HCT116 (cell line): ENCODE measurements around the gene ASB11.

Source experiments
- CEBPB ChIP-seq: IDR thresholded peaks from 2 replicates; pipeline ENCODE4 v1.6.1; 2012; ENCODE audit warnings: low read depth
- EZH2 ChIP-seq: fragments of 200-600 bp; sonication (generic); IDR thresholded peaks from 2 replicates; pipeline ENCODE4 v1.6.1; 2017; ENCODE audit warnings: antibody characterized with exemption, mixed run types
- EZH2phosphoT487 ChIP-seq: fragments of 200-600 bp; IDR thresholded peaks from 2 replicates; pipeline ENCODE4 v1.6.1; 2018; ENCODE audit warnings: antibody characterized with exemption, borderline replicate concordance
- JUND ChIP-seq: IDR thresholded peaks from 2 replicates; pipeline ENCODE4 v1.6.1; 2012
- MAX ChIP-seq: IDR thresholded peaks from 2 replicates; pipeline ENCODE4 v1.6.1; 2012
- POLR2A ChIP-seq: IDR thresholded peaks from 2 replicates; pipeline ENCODE4 v1.7.0; 2011; ENCODE audit warnings: borderline replicate concordance; ENCODE audit not compliant: insufficient read depth, insufficient read length; ENCODE audit errors: extremely low read depth
- POLR2AphosphoS5 ChIP-seq: IDR thresholded peaks from 2 replicates; pipeline ENCODE4 v1.6.1; 2011; ENCODE audit warnings: mild to moderate bottlenecking, low read depth, low read length, moderate library complexity
- RAD21 ChIP-seq: IDR thresholded peaks from 2 replicates; pipeline ENCODE4 v1.6.1; 2012; ENCODE audit warnings: low read depth, mild to moderate bottlenecking
- REST ChIP-seq: IDR thresholded peaks from 2 replicates; pipeline ENCODE4 v1.6.1; 2012; ENCODE audit warnings: low read depth
- TCF7L2 ChIP-seq: IDR thresholded peaks from 2 replicates; pipeline ENCODE4 v1.7.0; 2011; ENCODE audit warnings: borderline replicate concordance, inconsistent platforms; ENCODE audit not compliant: insufficient read depth, insufficient read length; ENCODE audit errors: extremely low read depth
- YY1 ChIP-seq: IDR thresholded peaks from 2 replicates; pipeline ENCODE4 v1.6.1; 2011; ENCODE audit warnings: low read length, low read depth, moderate library complexity, mild to moderate bottlenecking; ENCODE audit not compliant: insufficient replicate concordance; ENCODE audit errors: extremely low read depth
- TF ChIP-seq, protein P1 (sequence below), 3 experiments: fragments of 200-600 bp in 1 of 3; sonication (generic) in 1 of 3; IDR thresholded peaks in 2 of 3; conservative IDR thresholded peaks in 1 of 3; 2 replicates each; pipeline ENCODE4 v1.5.1; 2012 to 2017; ENCODE audit warnings: low read depth in 2 of 3, low read length in 2 of 3, antibody characterized with exemption in 1 of 3, borderline replicate concordance in 1 of 3, control low read depth in 1 of 3, mild to moderate bottlenecking in 1 of 3, mixed read lengths in 1 of 3, mixed run types in 1 of 3, moderate library complexity in 1 of 3; ENCODE audit not compliant: insufficient read depth in 1 of 3
- TF ChIP-seq, protein P2 (sequence below): IDR thresholded peaks from 2 replicates; pipeline ENCODE4 v1.6.1; 2012

- no peak for TF ChIP-seq RAD21
- no peak for TF ChIP-seq EZH2
- TF ChIP-seq CEBPB, result no peak
- no peak for TF ChIP-seq EZH2phosphoT487
- TF ChIP-seq, protein P1, sequence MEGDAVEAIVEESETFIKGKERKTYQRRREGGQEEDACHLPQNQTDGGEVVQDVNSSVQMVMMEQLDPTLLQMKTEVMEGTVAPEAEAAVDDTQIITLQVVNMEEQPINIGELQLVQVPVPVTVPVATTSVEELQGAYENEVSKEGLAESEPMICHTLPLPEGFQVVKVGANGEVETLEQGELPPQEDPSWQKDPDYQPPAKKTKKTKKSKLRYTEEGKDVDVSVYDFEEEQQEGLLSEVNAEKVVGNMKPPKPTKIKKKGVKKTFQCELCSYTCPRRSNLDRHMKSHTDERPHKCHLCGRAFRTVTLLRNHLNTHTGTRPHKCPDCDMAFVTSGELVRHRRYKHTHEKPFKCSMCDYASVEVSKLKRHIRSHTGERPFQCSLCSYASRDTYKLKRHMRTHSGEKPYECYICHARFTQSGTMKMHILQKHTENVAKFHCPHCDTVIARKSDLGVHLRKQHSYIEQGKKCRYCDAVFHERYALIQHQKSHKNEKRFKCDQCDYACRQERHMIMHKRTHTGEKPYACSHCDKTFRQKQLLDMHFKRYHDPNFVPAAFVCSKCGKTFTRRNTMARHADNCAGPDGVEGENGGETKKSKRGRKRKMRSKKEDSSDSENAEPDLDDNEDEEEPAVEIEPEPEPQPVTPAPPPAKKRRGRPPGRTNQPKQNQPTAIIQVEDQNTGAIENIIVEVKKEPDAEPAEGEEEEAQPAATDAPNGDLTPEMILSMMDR (IDR thresholded peaks at IDR 0.05 in 2 of 3, conservative IDR thresholded peaks at IDR 0.05 in 1 of 3; ENCODE audit: borderline replicate concordance in 1 of 3, insufficient read depth in 1 of 3, low read depth in 2 of 3, low read length in 2 of 3), result no peak
- no peak for TF ChIP-seq POLR2AphosphoS5
- no peak for TF ChIP-seq JUND
- TF ChIP-seq, protein P2, sequence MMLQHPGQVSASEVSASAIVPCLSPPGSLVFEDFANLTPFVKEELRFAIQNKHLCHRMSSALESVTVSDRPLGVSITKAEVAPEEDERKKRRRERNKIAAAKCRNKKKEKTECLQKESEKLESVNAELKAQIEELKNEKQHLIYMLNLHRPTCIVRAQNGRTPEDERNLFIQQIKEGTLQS, result no peak
- TF ChIP-seq POLR2A, result no peak
- TF ChIP-seq YY1, result no peak
- no peak for TF ChIP-seq MAX
- no peak for TF ChIP-seq TCF7L2
- TF ChIP-seq REST, result no peak
Observed at GRCh38 chrX:15328821-15329220, 13.4 kb upstream of the ASB11 start.
